ENCODE results near the gene STYX. TPM values are rescaled to one million over a fixed set of nuclear protein-coding genes. Genes with fewer than 3 reads are reported as not detected.

Gene STYX
- total and polyA plus RNA-seq, 2 of the 4 experiments (the other 2 are of a cell fraction): 5.8 to 7.5 TPM

- TF ChIP-seq CHD1 (IDR thresholded peaks at IDR 0.05; ENCODE audit: low read depth, low read length): no peak
Observed at GRCh38 chr14:52723514-52724359, 6.2 kb upstream of the STYX start (continued).

GRCh38 chr14:52724360-52724644 is 5.7 kb upstream of the STYX start:
- peaks cover 4% of the 10 kb centered on the region; the same call in 1 of the 2 replicates for H4K20me1 ChIP-seq (ENCODE audit: insufficient read depth, low read length)
- no peak overlapping the region for H2BK120ac ChIP-seq (ENCODE audit: low read depth, low read length)
- no peak overlapping the region for H2AK5ac ChIP-seq (ENCODE audit: low read depth, low read length)
- no peak overlapping the region for H4K5ac ChIP-seq (ENCODE audit: low read depth, low read length)
- in situ Hi-C loops (cut with MboI; ENCODE audit: low sequenced_read_pairs) (loop anchor here (25.0 kb wide), 1 partner anchor 712 kb away; no protein-coding TSS in a partner anchor), dilution Hi-C loops (cut with HindIII; ENCODE audit: low sequenced_read_pairs, unreplicated experiment) (no loop called here), intact Hi-C loops (cut with micrococcal nuclease) (no loop called here)
- no peak overlapping the region for H3K23ac ChIP-seq (ENCODE audit: low read depth, low read length)
- DNase-seq (no peak), ATAC-seq (ENCODE audit: low read depth) (no peak)
- no peak overlapping the region for H2BK15ac ChIP-seq (ENCODE audit: low read depth, low read length)
- no peaks in the 10 kb centered on the region for H3K9me1 ChIP-seq (ENCODE audit: insufficient read depth, low read length)
- no peak overlapping the region for H3K14ac ChIP-seq (replicated peaks; ENCODE audit: low read depth, low read length)
- no peak overlapping the region for H3K27ac ChIP-seq (ENCODE audit: insufficient read depth, low read length)
- H2AK9ac ChIP-seq (replicated peaks; ENCODE audit: low read depth, low read length, poor library complexity): no peak overlapping the region
- peaks cover 28% of the 10 kb centered on the region for H3K36me3 ChIP-seq (ENCODE audit: control insufficient read depth, insufficient read depth, low read length)
- no peak overlapping the region for H4K91ac ChIP-seq (ENCODE audit: insufficient read depth, low read depth, low read length)
- TF ChIP-seq MAFK (IDR thresholded peaks at IDR 0.05; ENCODE audit: low read depth, low read length) (no peak), SMC3 (IDR thresholded peaks at IDR 0.05; ENCODE audit: low read depth, low read length) (no peak), BHLHE40 (IDR thresholded peaks at IDR 0.05; ENCODE audit: low read depth, low read length) (no peak), MAZ (IDR thresholded peaks at IDR 0.05; ENCODE audit: borderline replicate concordance, low read depth, low read length) (no peak), USF2 (IDR thresholded peaks at IDR 0.05; ENCODE audit: low read depth, low read length) (no peak), CTCF (conservative IDR thresholded peaks at IDR 0.05; ENCODE audit: low read depth, low read length) (no peak), RFX5 (IDR thresholded peaks at IDR 0.05; ENCODE audit: low read depth, low read length) (no peak)
- no peak overlapping the region for H3K56ac ChIP-seq (ENCODE audit: extremely low read depth, insufficient read depth, low read length)
- no peak overlapping the region for H3K4ac ChIP-seq (ENCODE audit: low read depth, low read length)
- no peak overlapping the region for H3K4me3 ChIP-seq (ENCODE audit: insufficient read depth, low read depth, low read length)
- peak overlapping the region in 1 of 2 experiments; percentile 32; a peak in 1 of 4 replicates for H4K8ac ChIP-seq (ENCODE audit: low read depth in 2 of 2, low read length in 2 of 2)
- no peak overlapping the region for H2BK5ac ChIP-seq (ENCODE audit: low read depth, low read length, poor library complexity, severe bottlenecking)
- no peak overlapping the region for H2BK20ac ChIP-seq (ENCODE audit: low read depth, low read length)
- H3K4me2 ChIP-seq (ENCODE audit: low read depth, low read length): no peak overlapping the region
- H3K9ac ChIP-seq (ENCODE audit: low read depth, low read length): no peak overlapping the region
- H3K27me3 ChIP-seq (ENCODE audit: control insufficient read depth, insufficient read depth, low read length): no peaks in the 10 kb centered on the region
- H3K4me1 ChIP-seq (ENCODE audit: control insufficient read depth, insufficient read depth, low read length): no peaks in the 10 kb centered on the region
- BruUV-seq (replicated peaks): no TSS peak
- H3K18ac ChIP-seq (ENCODE audit: low read depth, low read length): no peak overlapping the region
- POLR2A ChIA-PET (ENCODE audit: unreplicated experiment): no interaction called here
- H3K9me3 ChIP-seq (ENCODE audit: control insufficient read depth, insufficient read depth, low read length): no peaks in the 10 kb centered on the region
- H3K79me1 ChIP-seq (ENCODE audit: low read depth in 1 of 2, low read length in 2 of 2): peaks cover 15 to 24% of the 10 kb centered on the region in 2 experiments
- H2AFZ ChIP-seq (replicated peaks; ENCODE audit: low read length, poor library complexity): no peak overlapping the region
- CTCF ChIA-PET: no interaction called here
